Activated naive CD4-positive, alpha-beta T cell treated with Interleukin-2 at 50 U/mL for 16 hours (primary cell): ENCODE measurements around the gene P2RX4.
"Not testable (repeated sequence)": the region's sequence is repeated elsewhere in the genome, so short reads cannot be mapped to it uniquely, and the experiment has no call there.

Experiments used
- DNase-seq: peaks from one replicate; pipeline ENCODE4 v3.0.0-alpha.2; 2020

The P2RX4 gene

DNA sequence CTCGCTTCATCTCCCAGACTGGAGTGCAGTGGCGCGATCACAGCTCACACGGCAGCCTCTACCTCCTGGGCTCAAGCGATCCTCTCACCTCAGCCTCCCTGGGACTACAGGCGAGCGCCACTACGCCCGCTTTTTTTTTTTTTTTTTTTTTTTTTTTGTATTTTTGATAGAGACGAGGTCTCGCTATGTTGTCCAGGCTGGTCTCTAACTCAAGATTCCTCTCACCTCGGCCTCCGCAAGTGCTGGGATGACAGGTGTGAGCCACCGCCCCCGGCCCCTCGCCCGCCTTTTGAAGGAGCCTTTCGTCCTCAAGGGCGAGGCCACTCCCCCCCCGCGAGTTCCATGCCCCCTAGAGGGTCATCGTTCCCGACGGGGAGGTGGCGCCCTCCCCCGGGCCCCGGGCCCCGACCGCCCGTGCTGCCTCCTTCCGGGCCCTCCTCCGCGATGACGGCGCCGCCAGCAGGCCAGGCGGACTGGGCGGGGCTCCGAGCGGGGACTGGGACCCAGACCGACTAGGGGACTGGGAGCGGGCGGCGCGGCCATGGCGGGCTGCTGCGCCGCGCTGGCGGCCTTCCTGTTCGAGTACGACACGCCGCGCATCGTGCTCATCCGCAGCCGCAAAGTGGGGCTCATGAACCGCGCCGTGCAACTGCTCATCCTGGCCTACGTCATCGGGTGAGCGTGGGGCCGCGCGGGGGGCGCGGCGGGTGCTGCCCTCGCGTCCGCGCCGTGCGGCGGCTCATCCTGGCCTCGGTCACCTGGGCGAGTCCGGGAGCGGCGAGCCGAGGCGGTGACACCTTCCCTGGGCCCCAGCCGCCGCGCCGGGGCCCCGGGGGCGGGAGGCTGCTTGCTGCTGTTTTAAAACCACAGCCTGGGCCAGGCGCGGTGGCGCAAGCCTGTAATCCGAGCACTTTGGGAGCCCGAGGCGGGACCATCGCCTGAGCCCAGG lies at the start of gene P2RX4:
TSS of gene P2RX4 (plus strand) at position 506 of the 949 bp plus-strand sequence. CDS start at position 542, 36 bp downstream.
- peak; percentile 85 for DNase-seq

DNA sequence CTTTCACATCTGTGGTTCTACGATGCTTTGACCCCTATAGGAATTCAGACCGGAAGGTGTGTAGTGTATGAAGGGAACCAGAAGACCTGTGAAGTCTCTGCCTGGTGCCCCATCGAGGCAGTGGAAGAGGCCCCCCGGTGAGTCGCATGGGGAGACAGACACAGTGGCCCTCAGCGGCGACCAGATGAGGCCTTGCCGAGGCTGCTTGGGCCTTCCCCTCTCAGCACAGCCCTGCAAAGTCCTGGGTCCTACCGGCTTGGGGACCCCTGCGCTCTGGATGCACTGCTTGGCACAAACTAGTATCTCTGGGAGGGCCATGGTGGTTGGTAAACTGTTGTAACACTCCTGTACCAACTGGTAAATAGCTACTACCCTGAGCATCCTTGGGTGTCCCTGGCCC lies 47.5 kb upstream of the P2RX4 start:
- DNase-seq = no peak

- DNase-seq = no peak
Measured at GRCh38 chr12:121162985-121163384, 46.9 kb upstream of the P2RX4 start.

DNA sequence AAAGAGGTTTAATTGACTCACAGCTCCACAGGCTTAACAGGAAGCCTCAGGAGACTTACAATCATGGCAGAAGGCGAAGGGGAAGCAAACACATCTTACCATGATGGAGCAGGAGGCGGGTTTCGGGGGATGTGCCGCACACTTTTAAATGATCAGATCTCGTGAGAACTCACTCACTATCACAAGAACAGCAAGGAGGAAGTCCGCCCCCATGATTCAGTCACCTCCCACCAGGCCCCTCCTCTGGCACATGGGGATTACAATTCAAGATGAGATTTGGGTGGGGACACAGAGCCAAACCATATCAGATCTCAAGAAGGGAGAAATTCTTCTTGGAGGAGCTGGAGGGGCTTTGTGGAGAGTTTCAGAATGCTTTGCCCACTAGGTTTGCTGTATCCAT lies 45.1 kb upstream of the P2RX4 start:
- not testable (repeated sequence) for DNase-seq

GRCh38 chr12:121165316-121165715 lies 44.6 kb upstream of the P2RX4 start:
- no peak for DNase-seq

DNA sequence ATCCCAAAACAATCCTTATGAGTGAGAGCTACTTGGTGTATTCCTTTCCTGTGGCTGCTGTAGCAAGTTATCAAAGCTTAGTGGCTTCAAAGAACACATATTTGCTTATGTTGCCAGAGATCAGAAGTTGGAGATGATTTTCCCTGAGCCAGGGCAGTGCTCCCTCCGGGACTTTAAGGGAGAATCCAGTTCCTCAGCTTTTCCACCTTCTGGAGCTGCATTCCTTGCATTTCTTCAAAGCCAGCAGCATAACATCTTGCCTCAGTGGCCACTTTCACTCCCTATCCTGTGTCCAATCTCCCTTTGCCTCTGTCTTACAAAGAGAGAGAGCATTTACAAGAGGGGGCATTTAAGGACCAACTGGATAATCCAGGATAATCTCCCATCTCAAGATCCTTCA lies 43.6 kb upstream of the P2RX4 start:
- no peak for DNase-seq

DNA sequence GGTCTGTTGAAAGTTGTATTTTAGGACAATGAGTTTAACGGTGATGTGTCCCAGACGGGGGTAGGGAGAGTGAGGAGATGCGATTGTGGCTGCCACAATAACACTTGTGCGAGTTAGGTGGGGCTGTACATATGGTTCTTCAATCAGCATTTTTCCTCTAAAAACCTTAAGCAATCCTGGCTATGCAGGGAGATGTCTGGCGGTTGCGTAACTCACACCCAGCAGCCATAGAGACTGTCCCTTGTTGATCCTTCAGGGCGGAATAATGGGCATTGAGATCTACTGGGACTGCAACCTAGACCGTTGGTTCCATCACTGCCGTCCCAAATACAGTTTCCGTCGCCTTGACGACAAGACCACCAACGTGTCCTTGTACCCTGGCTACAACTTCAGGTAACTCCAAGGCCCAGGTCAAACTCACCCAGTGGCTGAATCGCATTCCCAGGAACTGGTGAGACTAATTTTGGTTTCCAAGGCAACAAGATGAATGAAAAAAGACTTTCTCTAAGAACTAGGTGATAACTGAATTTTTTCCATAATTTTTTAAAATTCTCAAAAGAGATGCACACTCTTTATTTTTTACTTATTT lies 42.6 kb upstream of the P2RX4 start:
- no peak for DNase-seq

- DNase-seq = no peak
Measured at GRCh38 chr12:121167951-121168350, 42.0 kb upstream of the P2RX4 start.

GRCh38 chr12:121170151-121170550 lies 39.8 kb upstream of the P2RX4 start:
- no peak for DNase-seq

- DNase-seq = no peak
Measured at GRCh38 chr12:121170611-121171260, 39.2 kb upstream of the P2RX4 start.

DNA sequence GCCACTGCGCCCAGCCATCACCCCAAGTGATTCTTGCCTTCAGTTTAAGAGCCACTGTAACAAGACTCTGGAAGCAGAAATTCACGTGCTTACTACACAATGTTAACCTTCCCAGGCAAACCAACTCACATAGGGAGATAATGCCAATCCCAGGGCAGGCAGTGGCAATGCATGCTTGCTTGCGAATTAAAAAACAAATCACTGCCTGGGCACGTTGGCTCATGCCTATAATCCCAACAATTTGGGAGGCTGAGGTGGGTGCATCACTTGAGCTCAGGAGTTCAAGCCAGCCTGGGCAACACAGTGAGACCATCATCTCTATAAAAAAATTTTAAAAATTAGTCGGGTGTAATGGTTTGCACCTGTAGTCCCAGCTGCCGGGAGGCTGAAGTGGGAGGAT lies 37.8 kb upstream of the P2RX4 start:
- no peak for DNase-seq

DNA sequence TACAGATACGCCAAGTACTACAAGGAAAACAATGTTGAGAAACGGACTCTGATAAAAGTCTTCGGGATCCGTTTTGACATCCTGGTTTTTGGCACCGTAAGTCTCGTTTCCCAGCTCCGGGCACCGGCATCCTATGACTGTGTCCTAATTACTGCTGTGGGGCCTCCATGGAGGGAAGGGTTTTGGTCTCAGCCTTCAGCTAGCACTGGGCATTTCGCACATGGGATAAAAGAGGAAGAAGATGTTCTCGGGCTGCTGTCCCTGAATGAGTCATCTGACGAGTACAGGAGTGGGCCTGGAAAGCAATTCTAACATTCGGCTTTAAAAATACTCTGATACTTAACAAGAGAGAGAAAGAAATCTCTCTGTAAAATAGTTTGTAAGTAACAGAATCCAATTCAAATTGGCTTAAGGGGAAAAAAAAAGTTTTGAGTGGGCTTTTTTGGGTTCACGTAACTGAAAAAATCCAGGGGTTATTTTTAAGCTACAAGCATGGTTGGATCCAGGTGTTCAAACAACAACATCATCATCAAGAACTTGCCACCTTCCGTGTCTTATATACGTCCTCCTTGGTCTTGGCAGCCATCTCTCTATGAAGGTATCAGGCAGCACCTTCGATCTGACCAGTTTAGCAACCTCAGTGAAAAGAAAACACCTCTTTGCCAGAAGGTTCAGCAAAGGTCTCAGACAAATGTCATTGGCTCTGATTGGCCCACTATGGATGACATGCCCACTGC lies 34.4 kb upstream of the P2RX4 start:
- no peak for DNase-seq

DNA sequence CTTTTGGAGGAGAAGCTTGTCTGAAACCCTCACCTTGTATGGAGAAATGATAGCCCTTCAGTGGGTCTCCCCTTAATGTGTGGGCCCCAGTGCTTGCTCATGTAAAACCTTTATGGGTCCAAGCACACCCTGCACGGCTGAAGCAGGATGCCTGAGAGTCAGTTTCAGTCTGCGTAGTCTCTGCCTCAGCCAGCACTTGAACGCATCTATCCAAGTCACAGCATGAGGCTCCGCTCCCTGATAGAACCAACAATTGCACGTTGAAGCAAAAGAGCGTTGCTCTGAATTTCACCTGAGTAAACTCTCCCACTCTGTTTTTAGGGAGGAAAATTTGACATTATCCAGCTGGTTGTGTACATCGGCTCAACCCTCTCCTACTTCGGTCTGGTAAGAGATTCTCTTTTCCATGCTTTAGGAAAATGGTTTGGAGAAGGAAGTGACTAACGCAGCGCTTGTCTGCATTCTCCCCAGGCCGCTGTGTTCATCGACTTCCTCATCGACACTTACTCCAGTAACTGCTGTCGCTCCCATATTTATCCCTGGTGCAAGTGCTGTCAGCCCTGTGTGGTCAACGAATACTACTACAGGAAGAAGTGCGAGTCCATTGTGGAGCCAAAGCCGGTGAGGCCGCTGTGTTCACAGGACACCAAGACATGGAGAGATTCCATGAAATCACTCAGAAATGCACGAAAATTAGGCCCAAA lies 33.0 kb upstream of the P2RX4 start:
- no peak for DNase-seq

- no peak for DNase-seq
Measured at GRCh38 chr12:121181181-121181580, 28.7 kb upstream of the P2RX4 start.

DNA sequence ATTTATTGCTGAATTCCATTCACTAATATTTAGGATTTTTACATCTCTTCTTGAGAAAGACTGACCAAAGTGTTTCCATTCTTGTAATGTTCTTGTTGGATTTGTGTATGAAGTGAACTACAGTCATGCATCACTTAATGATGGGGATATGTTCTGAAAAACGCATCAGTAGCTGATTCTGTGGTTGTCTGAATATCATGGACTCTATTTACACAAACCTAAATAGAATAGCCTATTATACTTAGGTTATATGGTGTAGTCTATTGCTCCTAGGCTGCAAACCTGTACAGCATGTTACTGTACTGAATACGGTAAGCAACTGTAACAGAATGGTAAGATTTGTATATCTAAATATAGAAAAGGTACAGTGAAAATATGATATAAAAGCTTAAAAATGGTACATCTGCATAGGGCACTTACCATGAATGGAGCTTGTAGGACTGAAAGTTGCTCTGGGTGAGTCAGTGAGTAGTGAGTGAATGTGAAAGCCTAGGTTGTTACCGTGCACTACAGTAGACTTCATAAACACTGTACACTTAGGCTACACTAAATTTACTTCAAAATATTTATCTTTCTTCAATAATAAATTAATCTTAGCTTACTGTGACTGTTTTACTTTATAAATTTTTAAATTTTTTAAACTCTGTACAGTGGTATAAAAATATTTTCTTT lies 27.6 kb upstream of the P2RX4 start:
- DNase-seq = no peak

DNA sequence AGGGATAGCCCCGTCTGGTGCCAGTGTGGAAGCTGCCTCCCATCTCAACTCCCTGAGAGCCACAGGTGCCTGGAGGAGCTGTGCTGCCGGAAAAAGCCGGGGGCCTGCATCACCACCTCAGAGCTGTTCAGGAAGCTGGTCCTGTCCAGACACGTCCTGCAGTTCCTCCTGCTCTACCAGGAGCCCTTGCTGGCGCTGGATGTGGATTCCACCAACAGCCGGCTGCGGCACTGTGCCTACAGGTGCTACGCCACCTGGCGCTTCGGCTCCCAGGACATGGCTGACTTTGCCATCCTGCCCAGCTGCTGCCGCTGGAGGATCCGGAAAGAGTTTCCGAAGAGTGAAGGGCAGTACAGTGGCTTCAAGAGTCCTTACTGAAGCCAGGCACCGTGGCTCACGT lies 25.5 kb upstream of the P2RX4 start:
- DNase-seq = no peak

- no peak for DNase-seq
Measured at GRCh38 chr12:121184984-121185889, 24.7 kb upstream of the P2RX4 start.

GRCh38 chr12:121186826-121187225 lies 23.1 kb upstream of the P2RX4 start:
- DNase-seq = no peak

DNA sequence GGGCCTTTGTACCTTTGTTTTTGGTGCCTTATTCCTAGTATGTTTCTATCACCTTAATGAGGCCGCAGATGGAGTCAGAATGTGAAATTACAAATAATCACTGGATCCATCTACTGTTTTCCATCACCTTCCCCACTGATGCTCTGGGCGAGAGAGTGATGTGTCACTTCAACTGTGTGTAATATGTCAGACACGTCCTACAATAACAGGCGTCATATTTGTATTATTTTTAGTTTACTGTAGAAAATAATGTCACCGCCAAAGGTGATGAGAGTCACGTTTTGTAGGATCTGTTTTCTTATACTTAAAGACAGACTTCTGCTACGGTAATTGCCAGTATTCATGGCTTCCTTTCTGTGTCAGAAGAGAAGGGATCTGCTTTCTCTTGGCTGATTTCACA lies 22.4 kb upstream of the P2RX4 start:
- no peak for DNase-seq

DNA sequence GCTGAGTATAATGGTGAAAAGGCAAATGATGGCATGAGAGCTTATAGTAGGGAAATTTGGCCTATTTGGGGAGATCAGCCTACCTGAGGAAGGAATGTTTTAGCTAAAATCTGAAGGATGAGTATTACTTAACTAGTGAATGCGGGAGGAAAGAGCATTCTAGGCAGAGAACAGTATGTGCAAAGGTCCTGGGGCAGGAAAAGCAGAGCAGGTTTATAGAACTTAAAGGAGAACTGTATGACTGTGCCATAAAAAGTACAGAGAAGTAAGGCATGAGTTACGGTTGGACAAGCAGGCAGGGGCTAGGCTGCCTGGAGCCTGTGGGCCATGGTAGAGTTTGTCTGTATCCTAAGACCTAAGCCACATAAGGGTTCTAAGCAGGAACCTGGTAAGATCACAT lies 21.7 kb upstream of the P2RX4 start:
- DNase-seq = no peak

DNA sequence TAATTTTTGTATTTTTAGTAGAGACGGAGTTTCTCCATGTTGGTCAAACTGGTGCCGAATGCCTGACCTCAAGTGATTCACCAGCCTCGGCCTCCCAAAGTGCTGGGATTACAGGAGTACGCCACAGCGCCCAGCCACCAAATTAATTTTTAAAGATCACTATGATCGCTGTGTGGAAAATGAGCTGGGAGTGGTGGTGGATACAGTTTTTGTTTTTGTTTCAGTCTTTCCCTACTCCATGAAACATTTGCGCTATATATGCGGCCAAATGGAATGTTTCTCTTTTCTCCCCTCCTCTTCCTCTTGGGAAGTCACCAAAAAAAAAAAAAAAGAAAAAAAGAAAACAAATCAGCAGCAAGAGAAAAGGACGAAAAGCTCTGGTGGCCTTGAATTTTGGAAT lies 20.8 kb upstream of the P2RX4 start:
- DNase-seq = no peak
